ENCODE results near the gene GBP5. TPM values are rescaled to one million over a fixed set of nuclear protein-coding genes. Genes with fewer than 3 reads are reported as not detected.
"Not testable (repeated sequence)": the region's sequence is repeated elsewhere in the genome, so short reads cannot be mapped to it uniquely, and the experiment has no call there.

GBP5 gene
- total RNA-seq, 6 experiments from 2014 or later, result 0.10 to 0.34 TPM; not detected in 4

DNA sequence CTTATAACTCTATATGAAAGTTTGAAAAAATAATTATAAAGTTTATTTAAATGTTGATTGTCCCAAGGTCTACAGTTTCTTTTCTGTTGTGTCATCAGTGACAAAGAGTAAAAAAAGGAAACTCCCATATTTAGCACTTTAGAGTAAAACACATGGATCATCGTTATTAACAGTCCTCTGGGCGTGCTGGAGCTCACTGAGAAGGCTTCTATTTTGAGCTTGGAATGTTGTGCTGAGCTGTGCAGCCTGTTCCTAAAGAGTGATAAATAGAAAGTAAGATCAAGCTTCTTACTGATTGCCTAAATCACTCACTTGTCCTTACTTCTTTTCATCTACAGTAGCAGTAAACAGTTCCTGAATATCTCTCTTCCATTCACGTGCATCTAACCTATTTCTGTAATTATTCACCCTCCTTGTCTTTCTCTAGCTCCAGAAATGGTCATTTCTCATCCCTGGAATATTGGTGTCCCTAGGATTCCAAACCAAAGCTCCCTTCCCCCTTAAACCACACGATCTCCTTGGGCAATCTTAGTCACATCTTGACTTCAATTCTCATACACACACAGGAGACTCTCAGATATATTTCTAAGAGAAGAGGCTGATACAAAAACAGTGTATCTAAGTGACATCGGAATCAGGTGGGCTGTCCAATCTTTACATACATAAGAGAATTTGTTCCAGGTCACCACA lies 11.9 kb downstream of the GBP5 start:
- peak overlapping the region; percentile 27; the same call in 1 of the 2 replicates for H3K4me3 Mint-ChIP-seq
- no peak for DNase-seq
- no peaks in the 10 kb centered on the region; the same call in 1 of the 2 replicates for H3K27me3 Mint-ChIP-seq (ENCODE audit: insufficient read depth)
- H3K9me3 Mint-ChIP-seq, result peaks cover 8% of the 10 kb centered on the region; the same call in 1 of the 2 replicates
- H3K36me3 Mint-ChIP-seq (ENCODE audit: low read depth), result no peaks in the 10 kb centered on the region
- TF ChIP-seq, protein P1, sequence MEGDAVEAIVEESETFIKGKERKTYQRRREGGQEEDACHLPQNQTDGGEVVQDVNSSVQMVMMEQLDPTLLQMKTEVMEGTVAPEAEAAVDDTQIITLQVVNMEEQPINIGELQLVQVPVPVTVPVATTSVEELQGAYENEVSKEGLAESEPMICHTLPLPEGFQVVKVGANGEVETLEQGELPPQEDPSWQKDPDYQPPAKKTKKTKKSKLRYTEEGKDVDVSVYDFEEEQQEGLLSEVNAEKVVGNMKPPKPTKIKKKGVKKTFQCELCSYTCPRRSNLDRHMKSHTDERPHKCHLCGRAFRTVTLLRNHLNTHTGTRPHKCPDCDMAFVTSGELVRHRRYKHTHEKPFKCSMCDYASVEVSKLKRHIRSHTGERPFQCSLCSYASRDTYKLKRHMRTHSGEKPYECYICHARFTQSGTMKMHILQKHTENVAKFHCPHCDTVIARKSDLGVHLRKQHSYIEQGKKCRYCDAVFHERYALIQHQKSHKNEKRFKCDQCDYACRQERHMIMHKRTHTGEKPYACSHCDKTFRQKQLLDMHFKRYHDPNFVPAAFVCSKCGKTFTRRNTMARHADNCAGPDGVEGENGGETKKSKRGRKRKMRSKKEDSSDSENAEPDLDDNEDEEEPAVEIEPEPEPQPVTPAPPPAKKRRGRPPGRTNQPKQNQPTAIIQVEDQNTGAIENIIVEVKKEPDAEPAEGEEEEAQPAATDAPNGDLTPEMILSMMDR (IDR thresholded peaks at IDR 0.05), result no peak
- no peaks in the 10 kb centered on the region for H3K4me1 Mint-ChIP-seq (ENCODE audit: low read depth)
- no peak overlapping the region for H3K27ac Mint-ChIP-seq

DNA sequence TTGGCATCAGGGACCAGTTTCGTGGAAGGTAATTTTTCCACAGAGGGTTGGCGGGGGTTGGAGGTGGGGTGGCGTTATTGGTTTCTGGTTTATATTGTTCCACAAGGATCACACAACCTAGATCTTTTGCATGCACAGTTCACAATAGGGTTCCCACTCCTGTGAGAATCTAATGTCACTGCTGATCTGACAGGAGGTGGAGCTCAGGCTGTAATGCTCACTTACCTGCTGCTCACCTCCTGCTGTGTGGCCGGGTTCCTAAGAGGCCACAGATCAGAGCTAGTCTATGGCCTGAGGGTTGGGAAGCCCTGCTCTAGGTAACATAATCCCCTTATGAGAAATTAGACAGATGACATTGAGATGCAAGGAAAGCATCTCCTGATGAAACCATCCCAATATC lies 12.6 kb downstream of the GBP5 start:
- DNase-seq, result no peak
- H3K36me3 Mint-ChIP-seq (ENCODE audit: low read depth), result no peaks in the 10 kb centered on the region
- no peak overlapping the region for H3K4me3 Mint-ChIP-seq
- H3K4me1 Mint-ChIP-seq (ENCODE audit: low read depth), result no peaks in the 10 kb centered on the region
- H3K27me3 Mint-ChIP-seq (ENCODE audit: insufficient read depth), result no peaks in the 10 kb centered on the region; the same call in 1 of the 2 replicates
- peaks cover 8% of the 10 kb centered on the region; the same call in 1 of the 2 replicates for H3K9me3 Mint-ChIP-seq
- H3K27ac Mint-ChIP-seq, result no peak overlapping the region
- TF ChIP-seq, protein P1 (IDR thresholded peaks at IDR 0.05), result no peak

DNA sequence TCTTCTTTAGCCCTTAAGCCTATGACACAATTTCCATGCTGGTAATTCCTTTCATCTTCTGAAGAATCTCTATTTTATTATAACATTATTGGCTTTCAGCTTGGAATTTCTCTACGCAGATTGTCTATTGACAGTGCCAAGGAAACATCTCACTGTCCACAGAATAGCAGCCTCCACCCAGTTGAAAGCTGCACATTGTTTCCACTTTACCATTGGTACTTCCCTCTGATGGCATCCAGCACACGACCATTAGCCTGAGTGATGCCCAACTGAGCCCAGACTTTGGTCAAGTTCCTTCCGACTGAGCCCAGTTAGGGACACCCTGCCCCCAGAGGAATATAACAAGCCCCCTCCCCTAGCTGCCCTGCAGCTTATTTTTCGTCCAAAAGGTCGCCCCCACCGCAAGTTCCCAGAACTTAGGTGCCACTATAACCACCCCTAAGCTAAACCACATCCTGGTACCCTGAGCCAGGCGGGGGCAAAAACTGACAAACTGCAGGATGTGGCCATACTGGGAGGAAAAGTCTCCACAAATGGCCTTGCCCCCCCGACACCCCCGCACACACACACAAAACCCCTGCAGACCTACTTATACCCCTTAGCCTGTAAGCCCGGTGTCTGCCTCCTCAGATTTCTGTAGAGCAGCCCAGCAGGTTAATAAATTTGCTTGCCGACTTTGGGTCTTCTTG lies 13.2 kb downstream of the GBP5 start:
- no peaks in the 10 kb centered on the region for H3K4me1 Mint-ChIP-seq (ENCODE audit: low read depth)
- no peaks in the 10 kb centered on the region for H3K36me3 Mint-ChIP-seq (ENCODE audit: low read depth)
- DNase-seq, result no peak
- peaks cover 7% of the 10 kb centered on the region for H3K9me3 Mint-ChIP-seq
- H3K27ac Mint-ChIP-seq, result no peak overlapping the region
- TF ChIP-seq, protein P1 (IDR thresholded peaks at IDR 0.05), result no peak
- no peak overlapping the region for H3K4me3 Mint-ChIP-seq
- no peaks in the 10 kb centered on the region; the same call in 1 of the 2 replicates for H3K27me3 Mint-ChIP-seq (ENCODE audit: insufficient read depth)

DNA sequence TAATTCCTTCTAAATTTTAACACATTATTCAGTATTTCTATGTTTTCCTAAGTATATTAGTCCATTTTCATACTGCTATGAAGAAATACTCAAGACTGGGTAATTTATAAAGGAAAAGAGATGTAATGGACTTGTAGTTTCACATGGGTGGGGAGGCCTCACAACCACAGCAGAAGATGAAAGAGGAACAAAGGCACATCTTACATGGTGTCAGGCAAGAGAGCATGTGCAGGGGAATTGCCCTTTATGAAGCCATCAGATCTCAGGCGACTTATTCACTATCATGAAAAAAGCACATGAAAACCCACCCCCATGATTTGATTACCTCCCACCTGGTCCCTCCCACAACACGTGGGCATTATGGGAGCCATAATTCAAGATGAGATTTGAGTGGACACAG lies 15.6 kb downstream of the GBP5 start:
- TF ChIP-seq, protein P1 (IDR thresholded peaks at IDR 0.05), result no peak
- Mint-ChIP-seq H3K9me3 (peaks cover 10% of the 10 kb centered on the region), H3K27me3 (ENCODE audit: insufficient read depth) (no peaks in the 10 kb centered on the region; the same call in 1 of the 2 replicates), H3K36me3 (ENCODE audit: low read depth) (no peaks in the 10 kb centered on the region), H3K27ac (no peak overlapping the region), H3K4me3 (no peak overlapping the region), H3K4me1 (ENCODE audit: low read depth) (no peaks in the 10 kb centered on the region)
- DNase-seq, result no peak

DNA sequence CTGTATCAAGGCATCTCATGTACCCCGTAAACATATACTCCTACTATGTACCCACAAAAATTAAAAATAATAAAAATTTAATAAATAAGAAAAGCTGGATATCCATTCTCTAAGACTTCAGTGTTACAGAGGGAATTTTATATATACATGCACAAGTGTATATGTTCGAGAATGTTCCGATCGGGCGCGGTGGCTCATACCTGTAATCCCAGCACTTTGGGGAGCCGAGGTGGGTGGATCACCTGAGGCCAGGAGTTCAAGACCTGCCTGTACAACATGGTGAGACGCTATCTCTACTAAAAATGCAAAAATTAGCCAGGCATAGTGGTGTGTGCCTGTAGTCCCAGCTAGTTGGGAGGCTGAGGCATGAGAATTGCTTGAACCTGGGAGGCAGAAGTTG lies 17.1 kb downstream of the GBP5 start:
- H3K27me3 Mint-ChIP-seq (ENCODE audit: insufficient read depth); H3K4me1 Mint-ChIP-seq (ENCODE audit: low read depth); DNase-seq; H3K4me3 Mint-ChIP-seq; H3K36me3 Mint-ChIP-seq (ENCODE audit: low read depth); H3K27ac Mint-ChIP-seq: not testable (repeated sequence)
- peaks cover 14% of the 10 kb centered on the region for H3K9me3 Mint-ChIP-seq

DNA sequence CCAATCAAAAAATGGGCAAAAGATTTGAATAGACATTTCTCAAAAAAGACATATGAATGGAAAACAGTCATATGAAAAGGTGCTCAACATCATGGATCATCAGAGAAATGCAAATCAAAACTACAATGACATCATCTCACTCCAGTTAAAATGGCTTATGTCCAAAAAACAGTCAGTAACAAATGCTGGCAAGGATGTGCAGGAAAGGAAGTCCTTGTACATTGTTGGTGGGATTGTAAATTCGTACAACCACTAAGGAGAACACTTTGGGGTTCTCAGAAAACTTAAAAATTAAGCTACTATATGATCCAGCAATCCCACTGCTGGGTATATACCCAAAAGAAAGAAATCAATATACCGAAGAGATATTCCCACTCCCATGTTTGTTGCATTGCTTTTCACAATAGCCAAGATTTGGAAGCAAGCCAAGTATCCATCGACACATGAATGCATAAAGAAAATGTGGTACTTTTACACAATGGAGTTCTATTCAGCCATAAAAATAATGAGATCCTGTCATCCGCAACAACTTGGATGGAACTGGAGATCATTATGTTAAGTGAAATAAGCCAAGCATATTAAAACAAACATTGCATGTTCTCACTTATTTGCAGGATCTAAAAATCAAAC lies 17.9 kb downstream of the GBP5 start:
- Mint-ChIP-seq H3K27me3 (ENCODE audit: insufficient read depth) (no peaks in the 10 kb centered on the region; the same call in 1 of the 2 replicates), H3K9me3 (peaks cover 14% of the 10 kb centered on the region), H3K36me3 (ENCODE audit: low read depth) (no peaks in the 10 kb centered on the region), H3K27ac (no peak overlapping the region), H3K4me3 (no peak overlapping the region), H3K4me1 (ENCODE audit: low read depth) (no peaks in the 10 kb centered on the region)
- DNase-seq, result no peak
- TF ChIP-seq, protein P1 (IDR thresholded peaks at IDR 0.05), result no peak

Measured in HFFc6 (cell line).